K562 (cell line): ENCODE results near the gene NEK1. TPM values are rescaled to one million over a fixed set of nuclear protein-coding genes. Genes with fewer than 3 reads are reported as not detected.

Source experiments
- AFF1 ChIP-seq, 2 experiments: fragments of 450-650 bp; IDR thresholded peaks; 2 replicates each; pipeline ENCODE4 v1.6.1; 2018; ENCODE audit warnings: mild to moderate bottlenecking in 2 of 2, low read depth in 1 of 2; ENCODE audit not compliant: partially characterized antibody in 2 of 2
- ARID3A ChIP-seq: IDR thresholded peaks from 2 replicates; pipeline ENCODE4 v1.6.1; 2012; ENCODE audit warnings: low read depth, low read length, improper control_type of control experiment, borderline replicate concordance
- CBX2 ChIP-seq: fragments of 200-600 bp; sonication (generic); IDR thresholded peaks from one replicate; pipeline ENCODE4 v1.6.1; 2012; ENCODE audit warnings: mild to moderate bottlenecking, low read length, inconsistent platforms; ENCODE audit not compliant: insufficient read depth, poor library complexity, severe bottlenecking
- E4F1 ChIP-seq: fragments of 250-450 bp; sonication (Bioruptor Pico); IDR thresholded peaks from 2 replicates; pipeline ENCODE4 v1.5.0; 2021; ENCODE audit warnings: mild to moderate bottlenecking, borderline replicate concordance
- ETV5 ChIP-seq: sonication (generic); formaldehyde crosslinking; IDR thresholded peaks from 2 replicates; pipeline ENCODE4 v1.4.0; 2020; ENCODE audit warnings: low read depth, mild to moderate bottlenecking, missing genetic modification reagents
- FIP1L1 ChIP-seq: fragments of 200-400 bp; formaldehyde crosslinking; IDR thresholded peaks from 2 replicates; pipeline ENCODE4 v1.6.1; 2018; ENCODE audit warnings: mild to moderate bottlenecking, low read depth, low read length; ENCODE audit not compliant: poor library complexity, severe bottlenecking
- GTF2A2 ChIP-seq: IDR thresholded peaks from 2 replicates; pipeline ENCODE4 v1.6.1; 2016; ENCODE audit warnings: mild to moderate bottlenecking, missing genetic modification characterization, missing compliant biosample characterization
- HES1 ChIP-seq: fragments of 450-650 bp; IDR thresholded peaks from 2 replicates; pipeline ENCODE4 v1.6.1; 2016; ENCODE audit warnings: low read depth, mild to moderate bottlenecking, moderate library complexity
- HMBOX1 ChIP-seq: sonication (generic); IDR thresholded peaks from 2 replicates; pipeline ENCODE4 v1.6.1; 2016
- JUN ChIP-seq, 2 experiments: sonication (generic) in 1 of 2; formaldehyde crosslinking in 1 of 2; IDR thresholded peaks; 2 replicates each; pipeline versions ENCODE4 v1.6.1 to v1.8.0; 2012 to 2022; ENCODE audit warnings: borderline replicate concordance in 2 of 2, mild to moderate bottlenecking in 2 of 2, improper control_type of control experiment in 1 of 2, low read depth in 1 of 2, low read length in 1 of 2, missing genetic modification reagents in 1 of 2
- PPARD ChIP-seq: fragments of 250-450 bp; sonication (Bioruptor Pico); IDR thresholded peaks from 2 replicates; pipeline ENCODE4 v1.8.0; 2022; ENCODE audit warnings: inconsistent platforms, mild to moderate bottlenecking, moderate library complexity
- TSC22D4 ChIP-seq: fragments of 450-650 bp; IDR thresholded peaks from 2 replicates; pipeline ENCODE4 v1.6.1; 2016; ENCODE audit warnings: missing genetic modification characterization, missing biosample characterization, control low read depth
- ZBTB7A ChIP-seq: IDR thresholded peaks from 2 replicates; pipeline ENCODE4 v1.6.1; 2011; ENCODE audit warnings: low read depth, mild to moderate bottlenecking, low read length, moderate library complexity, borderline replicate concordance; ENCODE audit not compliant: control insufficient read depth
- polyA plus RNA-seq, 8 experiments: library from polyadenylated mRNA; depleted of rRNA in 4 of 8; stranded (reverse) in 5 of 8; unstranded in 3 of 8; fragments of >200 nt; fragmentation: Nextera tagmentation in 2 of 8; fragmentation: Illumina TruSeq in 1 of 8; extraction: Ambion mirVana in 2 of 8; extraction: Trizol in 1 of 8; gene quantifications; 2 replicates each; pipeline versions ENCODE4 v1.2.1 to v1.2.3, GENCODE V29; 2011 to 2014; ENCODE audit warnings: inconsistent platforms in 1 of 8, missing spikeins in 1 of 8
- total RNA-seq, 7 experiments: library from RNA; depleted of rRNA in 6 of 7; stranded (reverse); fragments of >200 nt in 6 of 7; fragmentation: Illumina TruSeq in 2 of 7; extraction: Trizol in 2 of 7; gene quantifications; 2 replicates each; pipeline versions ENCODE4 v1.2.1 to v1.2.3, GENCODE V29; 2011 to 2021; ENCODE audit warnings: low replicate concordance in 1 of 7

NEK1 gene
- total and polyA plus RNA-seq, 9 of the 15 experiments (the other 6 are each of a cell fraction or from before 2014, with no cell fraction given): 6.2 to 15.7 (median 10.3) TPM

GRCh38 chr4:169612871-169613859, 782 bp upstream of the NEK1 start (continued):
- TF ChIP-seq ARID3A (peak; percentile 89), E4F1 (CRISPR knock-in tag) (no peak), AFF1 (IDR thresholded peaks at IDR 0.05; ENCODE audit: low read depth in 1 of 2, partially characterized antibody in 2 of 2) (peak in 1 of 2 experiments; percentile 22), JUN (IDR thresholded peaks at IDR 0.05; ENCODE audit: borderline replicate concordance, low read depth, low read length) (no peak), JUN (CRISPR knock-in tag; IDR thresholded peaks at IDR 0.05; ENCODE audit: borderline replicate concordance) (no peak), CBX2 (no peak), GTF2A2 (tag) (no peak), FIP1L1 (no peak), PPARD (CRISPR knock-in tag) (no peak), TSC22D4 (tag) (no peak), ETV5 (CRISPR knock-in tag) (no peak), HES1 (no peak), ZBTB7A (no peak), HMBOX1 (peak; percentile 43; the same call in 1 of the 2 replicates)
